ENCODE results near the gene KIAA1549.

KIAA1549 gene

GRCh38 chr7:138880881-138881578, 100.2 kb downstream of the KIAA1549 start:
- TF ChIP-seq CTCF (IDR thresholded peaks at IDR 0.05; ENCODE audit: insufficient read depth, low read depth, low read length, missing control alignments) = no peak
- no peak overlapping the region for H3K4me3 ChIP-seq (ENCODE audit: low read length)
- no peak for DNase-seq (ENCODE audit: low read depth)

- no peak for TF ChIP-seq CTCF (IDR thresholded peaks at IDR 0.05; ENCODE audit: insufficient read depth, low read depth, low read length, missing control alignments)
- no peak overlapping the region for H3K4me3 ChIP-seq (ENCODE audit: low read length)
- no peak for DNase-seq (ENCODE audit: low read depth)
Measured at GRCh38 chr7:138879356-138879755, 101.8 kb downstream of the KIAA1549 start.

GRCh38 chr7:138878856-138879255, 102.3 kb downstream of the KIAA1549 start:
- DNase-seq (ENCODE audit: low read depth) = no peak
- no peak for TF ChIP-seq CTCF (IDR thresholded peaks at IDR 0.05; ENCODE audit: insufficient read depth, low read depth, low read length, missing control alignments)
- no peak overlapping the region for H3K4me3 ChIP-seq (ENCODE audit: low read length)

- no peak for DNase-seq (ENCODE audit: low read depth)
- H3K4me3 ChIP-seq (ENCODE audit: low read length) = no peak overlapping the region
- TF ChIP-seq CTCF (IDR thresholded peaks at IDR 0.05; ENCODE audit: insufficient read depth, low read depth, low read length, missing control alignments) = no peak
Measured at GRCh38 chr7:138878051-138878450, 103.1 kb downstream of the KIAA1549 start.

- no peak for TF ChIP-seq CTCF (IDR thresholded peaks at IDR 0.05; ENCODE audit: insufficient read depth, low read depth, low read length, missing control alignments)
- DNase-seq (ENCODE audit: low read depth) = no peak
Measured at GRCh38 chr7:138876326-138876725, 104.9 kb downstream of the KIAA1549 start.

GRCh38 chr7:138875794-138876193, 105.4 kb downstream of the KIAA1549 start:
- no peak for TF ChIP-seq CTCF (IDR thresholded peaks at IDR 0.05; ENCODE audit: insufficient read depth, low read depth, low read length, missing control alignments)
- DNase-seq (ENCODE audit: low read depth) = peak; percentile 94
- H3K4me3 ChIP-seq (ENCODE audit: low read length) = no peak overlapping the region

More at GRCh38 chr7:138876326-138876725, 104.9 kb downstream of the KIAA1549 start:
- H3K4me3 ChIP-seq (ENCODE audit: low read length) = no peak overlapping the region
